Activated naive CD4-positive, alpha-beta T cell treated with Interleukin-2 at 50 U/mL for 16 hours (primary cell): ENCODE measurements around the gene PLA1A.
"Not testable (repeated sequence)": the region's sequence is repeated elsewhere in the genome, so short reads cannot be mapped to it uniquely, and the experiment has no call there.

Experiments
- DNase-seq: peaks from one replicate; pipeline ENCODE4 v3.0.0-alpha.2; 2020

The PLA1A gene

GRCh38 chr3:119669906-119670570 lies 72.4 kb downstream of the PLA1A start:
- no peak for DNase-seq

- DNase-seq: no peak
These were observed 75.1 kb downstream of the PLA1A start for GRCh38 chr3:119672776-119673175.

- DNase-seq: no peak
These were observed 76.2 kb downstream of the PLA1A start for GRCh38 chr3:119673875-119674274.

DNA sequence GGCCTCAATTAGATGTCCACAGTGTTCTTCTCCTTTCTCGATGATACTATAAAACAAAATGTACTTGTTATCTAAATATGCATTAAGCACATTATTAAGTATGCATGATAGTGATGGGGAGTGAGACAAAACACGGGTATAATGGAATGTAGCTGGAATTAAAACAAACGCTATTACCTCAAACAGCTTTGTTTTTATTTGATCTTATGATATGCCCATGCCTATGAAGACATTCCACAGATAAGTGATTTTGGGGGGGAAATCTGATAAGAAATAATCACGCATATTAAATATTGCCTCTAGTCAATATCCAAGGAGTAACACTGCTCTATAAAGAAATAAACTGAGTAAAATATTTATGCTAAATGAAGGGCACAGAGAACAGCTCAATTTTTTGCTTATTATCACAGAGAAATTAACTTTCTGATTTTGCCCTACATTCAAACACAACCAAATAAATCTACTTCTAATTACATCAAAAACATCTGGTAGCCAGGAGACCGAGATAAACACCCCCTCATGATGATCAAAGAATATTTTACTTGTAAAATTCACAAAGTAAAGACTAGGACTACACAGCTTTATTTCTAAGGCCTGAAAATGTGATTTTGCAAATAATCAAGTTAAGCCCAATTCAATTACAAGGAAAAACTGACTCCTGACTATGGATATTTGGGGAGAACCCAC lies 77.6 kb downstream of the PLA1A start:
- DNase-seq: no peak

- no peak for DNase-seq
These were observed 78.3 kb downstream of the PLA1A start for GRCh38 chr3:119676020-119676419.

- DNase-seq: peak; percentile 94
These were observed 79.3 kb downstream of the PLA1A start, which contains the start of gene COX17 for GRCh38 chr3:119676771-119677640. Gene COX17, minus strand, starts transcription at chr3:119677406. Its CDS starts 96 bp downstream, at chr3:119677310.

GRCh38 chr3:119677641-119677934 lies 79.9 kb downstream of the PLA1A start:
- DNase-seq: no peak

- not testable (repeated sequence) for DNase-seq
These were observed 80.5 kb downstream of the PLA1A start for GRCh38 chr3:119678209-119678608.
